ENCODE measurements around the gene INTS13. TPM values are rescaled to one million over a fixed set of nuclear protein-coding genes. Genes with fewer than 3 reads are reported as not detected.
"Not testable (repeated sequence)": the region's sequence is repeated elsewhere in the genome, so short reads cannot be mapped to it uniquely, and the experiment has no call there.

The INTS13 gene
- total and polyA plus RNA-seq, 8 donors = 7.4 to 13.8 (median 11.2) TPM

- Histone ChIP-seq H3K36me3 (no peaks in the 10 kb centered on the region), H3K4me1 (peaks cover 24 to 42% (median 31%) of the 10 kb centered on the region in 3 donors), H3K4me3 (no peak overlapping the region), H3K9me3 (no peaks in the 10 kb centered on the region), H3K27ac (peak overlapping the region in 1 of 4 donors; percentile 38), H3K27me3 (no peaks in the 10 kb centered on the region)
- intact Hi-C loops (cut with DNase I) = no loop called here
- TF ChIP-seq, protein P1, sequence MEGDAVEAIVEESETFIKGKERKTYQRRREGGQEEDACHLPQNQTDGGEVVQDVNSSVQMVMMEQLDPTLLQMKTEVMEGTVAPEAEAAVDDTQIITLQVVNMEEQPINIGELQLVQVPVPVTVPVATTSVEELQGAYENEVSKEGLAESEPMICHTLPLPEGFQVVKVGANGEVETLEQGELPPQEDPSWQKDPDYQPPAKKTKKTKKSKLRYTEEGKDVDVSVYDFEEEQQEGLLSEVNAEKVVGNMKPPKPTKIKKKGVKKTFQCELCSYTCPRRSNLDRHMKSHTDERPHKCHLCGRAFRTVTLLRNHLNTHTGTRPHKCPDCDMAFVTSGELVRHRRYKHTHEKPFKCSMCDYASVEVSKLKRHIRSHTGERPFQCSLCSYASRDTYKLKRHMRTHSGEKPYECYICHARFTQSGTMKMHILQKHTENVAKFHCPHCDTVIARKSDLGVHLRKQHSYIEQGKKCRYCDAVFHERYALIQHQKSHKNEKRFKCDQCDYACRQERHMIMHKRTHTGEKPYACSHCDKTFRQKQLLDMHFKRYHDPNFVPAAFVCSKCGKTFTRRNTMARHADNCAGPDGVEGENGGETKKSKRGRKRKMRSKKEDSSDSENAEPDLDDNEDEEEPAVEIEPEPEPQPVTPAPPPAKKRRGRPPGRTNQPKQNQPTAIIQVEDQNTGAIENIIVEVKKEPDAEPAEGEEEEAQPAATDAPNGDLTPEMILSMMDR (IDR thresholded peaks at IDR 0.05) = no peak
- WGBS, 2 donors = 42 to 57% methylated on average over 2 of the region's 2 CpGs
- DNase-seq = no peak
- FAIRE-seq = no peak
- ATAC-seq = no peak
These were observed 70.7 kb downstream of the INTS13 start for GRCh38 chr12:26867080-26867479.

DNA sequence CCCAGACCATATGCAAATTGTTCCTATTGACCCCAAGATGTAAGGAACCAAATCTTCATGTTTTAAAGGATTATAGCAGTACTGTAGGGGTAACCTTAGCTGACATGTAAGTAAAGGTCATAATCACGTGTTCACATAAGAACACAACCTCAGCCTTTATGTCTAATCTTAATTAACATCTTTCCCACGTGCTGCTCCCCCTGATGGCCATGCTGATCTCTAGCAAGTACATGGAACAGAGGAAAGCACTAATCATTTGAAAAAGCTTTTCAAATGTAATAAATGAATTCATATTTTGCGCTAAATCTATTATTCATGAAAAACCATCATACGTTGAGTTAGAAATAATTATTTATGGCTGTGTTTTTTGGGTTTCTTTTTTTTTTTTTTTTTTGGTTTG is 74.3 kb downstream of the INTS13 start:
- no peaks in the 10 kb centered on the region for H3K27me3 ChIP-seq
- H3K4me3 ChIP-seq = no peak overlapping the region
- FAIRE-seq = no peak
- no peaks in the 10 kb centered on the region for H3K36me3 ChIP-seq
- no peak for ATAC-seq
- intact Hi-C loops (cut with DNase I) = no loop called here
- 64 to 69% methylated on average over 4 of the region's 4 CpGs for WGBS, 2 donors
- no peak overlapping the region for H3K27ac ChIP-seq
- TF ChIP-seq, protein P1 (IDR thresholded peaks at IDR 0.05) = no peak
- H3K9me3 ChIP-seq = no peaks in the 10 kb centered on the region
- peaks cover 2 to 14% (median 10%) of the 10 kb centered on the region in 3 donors for H3K4me1 ChIP-seq
- no peak for DNase-seq

DNA sequence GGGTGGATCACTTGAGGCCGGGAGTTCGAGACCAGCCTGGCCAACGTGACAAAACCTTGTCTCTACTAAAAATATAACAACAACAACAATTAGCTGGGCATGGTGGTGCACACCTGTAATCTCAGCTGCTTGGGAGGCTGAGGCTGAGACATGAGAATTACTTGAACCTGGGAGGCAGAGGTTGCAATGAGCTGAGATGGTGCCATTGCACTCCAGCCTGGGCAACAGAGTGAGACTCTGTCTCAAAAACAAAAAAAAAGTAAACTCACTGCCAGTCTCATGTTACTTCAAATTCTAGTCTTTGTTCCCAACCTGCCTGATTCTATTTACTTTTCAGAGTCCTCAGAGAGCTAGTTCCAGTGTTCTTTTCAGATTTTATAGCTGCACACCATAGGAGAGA is 75.0 kb downstream of the INTS13 start:
- DNase-seq; ATAC-seq; H3K4me3 ChIP-seq; H3K9me3 ChIP-seq; H3K27me3 ChIP-seq; intact Hi-C loops (cut with DNase I); H3K36me3 ChIP-seq; H3K27ac ChIP-seq; FAIRE-seq: not testable (repeated sequence)
- 96 to 98% methylated on average over 3 of the region's 3 CpGs for WGBS, 2 donors
- peaks cover 0 to 12% (median 10%) of the 10 kb centered on the region in 3 donors for H3K4me1 ChIP-seq

GRCh38 chr12:26861690-26862089 is 76.1 kb downstream of the INTS13 start:
- FAIRE-seq (no peak), DNase-seq (no peak), ATAC-seq (no peak)
- Histone ChIP-seq H3K27me3 (no peaks in the 10 kb centered on the region), H3K27ac (no peak overlapping the region), H3K4me1 (peaks cover 0 to 12% (median 10%) of the 10 kb centered on the region in 3 donors), H3K9me3 (no peaks in the 10 kb centered on the region), H3K4me3 (no peak overlapping the region), H3K36me3 (no peaks in the 10 kb centered on the region)
- intact Hi-C loops (cut with DNase I) = no loop called here
- TF ChIP-seq, protein P1 (IDR thresholded peaks at IDR 0.05) = no peak
- WGBS, 2 donors = 97 to 100% methylated on average over 1 of the region's 1 CpG

GRCh38 chr12:26857465-26858176 is 80.2 kb downstream of the INTS13 start:
- Histone ChIP-seq H3K27me3 (no peaks in the 10 kb centered on the region), H3K4me3 (no peak overlapping the region), H3K36me3 (no peaks in the 10 kb centered on the region), H3K9me3 (no peaks in the 10 kb centered on the region), H3K4me1 (peaks cover 4 to 20% (median 10%) of the 10 kb centered on the region in 3 donors), H3K27ac (peak overlapping the region in 2 of 4 donors; percentile 46 to 62)
- TF ChIP-seq, protein P1 (IDR thresholded peaks at IDR 0.05) = no peak
- ATAC-seq (peak; percentile 59 to 82 (median 74)), FAIRE-seq (no peak), DNase-seq (peak in 2 of 6 donors; percentile 30 to 55)
- 36 to 37% methylated on average over 6 of the region's 6 CpGs for WGBS, 2 donors
- intact Hi-C loops (cut with DNase I) = no loop called here
